Measurements from ENCODE around the gene SPATS2. TPM values are rescaled to one million over a fixed set of nuclear protein-coding genes. Genes with fewer than 3 reads are reported as not detected.

The SPATS2 gene
- total and polyA plus RNA-seq, 10 of the 15 experiments (the other 5 are each of a cell fraction or from before 2014, with no cell fraction given) = 9.0 to 54.2 (median 27.5) TPM

GRCh38 chr12:49502590-49502989, 135.3 kb downstream of the SPATS2 start (continued):
- TF ChIP-seq CUX1 (IDR thresholded peaks at IDR 0.05; ENCODE audit: insufficient replicate concordance, low read depth, low read length) = no peak

- intact Hi-C loops (cut with micrococcal nuclease; ENCODE audit: unreplicated experiment) (no loop called here), in situ Hi-C loops (cut with MboI) (no loop called here)
- no peak for DNase-seq (ENCODE audit: low read depth, low spot score)
- Histone ChIP-seq H4K20me1 (ENCODE audit: control insufficient read depth, insufficient read depth) (no peaks in the 10 kb centered on the region), H3K9ac (ENCODE audit: control insufficient read depth, insufficient read depth, low read length) (no peak overlapping the region), H2AFZ (ENCODE audit: control insufficient read depth, low read depth, low read length) (no peak overlapping the region), H3K4me2 (ENCODE audit: control insufficient read depth, insufficient read depth) (no peak overlapping the region), H3K36me3 (ENCODE audit: control insufficient read depth in 2 of 2, insufficient read depth in 2 of 2, low read length in 1 of 2) (peaks cover 0 to 23% of the 10 kb centered on the region in 2 experiments), H3K27ac (ENCODE audit: control insufficient read depth, insufficient read depth) (no peak overlapping the region), H3K79me2 (ENCODE audit: control insufficient read depth, insufficient read depth, low read length) (no peaks in the 10 kb centered on the region), H3K27me3 (replicated peaks in 1 of 2; ENCODE audit: control insufficient read depth in 2 of 2, insufficient read depth in 2 of 2, low read length in 1 of 2) (no peaks in the 10 kb centered on the region), H3K9me3 (replicated peaks; ENCODE audit: control insufficient read depth, insufficient read depth, low read length) (no peaks in the 10 kb centered on the region), H3K4me3 (no peak overlapping the region), H3K4me1 (ENCODE audit: control insufficient read depth, insufficient read depth, low read length) (peaks cover 11% of the 10 kb centered on the region)
- ATAC-seq = no peak
- ChIA-PET SMC1A (ENCODE audit: uncharacterized antibody, unreplicated experiment) (interaction anchor here (0.8 to 33.2 kb wide), 10 partner anchors 9 to 172 kb away, joined by 3 to 740 read pairs (median 3); partner anchors contain the start of gene SPATS2), POLR2A (interaction anchor here (0.6 kb wide), 2 partner anchors 32 to 126 kb away, joined by 3 to 4 read pairs; no protein-coding TSS in a partner anchor), CTCF (interaction anchor here (0.6 to 6.1 kb wide), 10 partner anchors 7 to 215 kb away, joined by 3 to 39 read pairs (median 3); partner anchors contain the start of gene FAM186B), RAD21 (ENCODE audit: unreplicated experiment) (interaction anchor here (0.7 to 0.9 kb wide), 2 partner anchors 79 to 146 kb away, joined by 3 to 4 read pairs; no protein-coding TSS in a partner anchor)
- no peak for FAIRE-seq
- TSS peak; percentile 17 for BruUV-seq (replicated peaks)
- 97% methylated on average over 5 of the region's 5 CpGs for WGBS (ENCODE audit: insufficient coverage, insufficient replicate concordance, low lambda C conversion rate, missing lambda C conversion rate)
- TF ChIP-seq ZBTB33 (IDR thresholded peaks at IDR 0.05) (no peak), GATAD2B (conservative IDR thresholded peaks at IDR 0.05; ENCODE audit: low read depth) (no peak), ZNF384 (IDR thresholded peaks at IDR 0.05; ENCODE audit: borderline replicate concordance, low read depth, low read length) (no peak), NFYB (IDR thresholded peaks at IDR 0.05; ENCODE audit: insufficient read depth, low read depth, low read length) (no peak), ATF3 (IDR thresholded peaks at IDR 0.05; ENCODE audit: borderline replicate concordance, extremely low read depth, low read depth, low read length) (no peak), EGR1 (IDR thresholded peaks at IDR 0.05; ENCODE audit: borderline replicate concordance in 1 of 2, low read depth in 2 of 2, low read length in 2 of 2) (no peak), TCF12 (IDR thresholded peaks at IDR 0.05; ENCODE audit: low read depth, low read length) (no peak), SPI1 (IDR thresholded peaks at IDR 0.05; ENCODE audit: borderline replicate concordance, insufficient read depth, low read depth, low read length) (no peak), SKIL (IDR thresholded peaks at IDR 0.05; ENCODE audit: low read depth, poor library complexity, severe bottlenecking) (no peak), PAX5 (IDR thresholded peaks at IDR 0.05; ENCODE audit: borderline replicate concordance, low read depth, low read length) (no peak)
These were observed 136.5 kb downstream of the SPATS2 start for GRCh38 chr12:49503674-49504180.
